Thymus (tissue), 11 donors: ENCODE data around the gene GOLIM4. TPM values are rescaled to one million over a fixed set of nuclear protein-coding genes. Genes with fewer than 3 reads are reported as not detected.

Experiments used
- DNase-seq, 9 donors: peaks; one replicate each; pipeline ENCODE4 v3.0.0-alpha.2; 2013; ENCODE audit warnings: low spot score in 9 of 9, low read depth in 6 of 9, missing footprints in 1 of 9
- H3K27ac ChIP-seq, 2 donors: one replicate each; pipeline ENCODE4 v1.5.1; 2013; ENCODE audit warnings: control low read depth in 1 of 2, low read depth in 1 of 2, low read length in 1 of 2, mild to moderate bottlenecking in 1 of 2, moderate library complexity in 1 of 2
- H3K27me3 ChIP-seq, 2 donors: one replicate each; pipeline ENCODE4 v1.5.1; 2013; ENCODE audit warnings: low read length in 1 of 2; ENCODE audit not compliant: control insufficient read depth in 2 of 2, insufficient read depth in 1 of 2
- H3K36me3 ChIP-seq, 2 donors: one replicate each; pipeline ENCODE4 v1.5.1; 2013; ENCODE audit warnings: low read length in 1 of 2, mild to moderate bottlenecking in 1 of 2, moderate library complexity in 1 of 2; ENCODE audit not compliant: control insufficient read depth in 2 of 2, insufficient read depth in 2 of 2
- H3K4me1 ChIP-seq, 2 donors: one replicate each; pipeline ENCODE4 v1.5.1; 2013; ENCODE audit warnings: low read length in 2 of 2; ENCODE audit not compliant: control insufficient read depth in 2 of 2, insufficient read depth in 2 of 2
- H3K4me3 ChIP-seq, 2 donors: one replicate each; pipeline ENCODE4 v1.5.1; 2013; ENCODE audit warnings: low read length in 2 of 2, control low read depth in 1 of 2, mild to moderate bottlenecking in 1 of 2
- H3K9me3 ChIP-seq, 2 donors: one replicate each; pipeline ENCODE4 v1.5.1; 2013; ENCODE audit warnings: low read length in 1 of 2, mild to moderate bottlenecking in 1 of 2; ENCODE audit not compliant: control insufficient read depth in 2 of 2, insufficient read depth in 1 of 2
- WGBS: extraction: QIAGEN DNeasy Blood & Tissue Kit; methylation state at CpG from one replicate; pipeline ENCODE4 v1.1.7; 2013; 5-methylcytosine and 5-hydroxymethylcytosine counted together
- polyA plus RNA-seq: library from polyadenylated mRNA; stranded (reverse); fragments of 200-250 nt; gene quantifications from one replicate; pipeline ENCODE4 v1.2.3, GENCODE V29; 2013
- total RNA-seq: library from RNA; stranded (reverse); fragments of 120-200 nt; gene quantifications from one replicate; pipeline ENCODE4 v1.2.4, GENCODE V29; 2013
- donor health status: healthy.

Gene GOLIM4
- total and polyA plus RNA-seq, 2 donors, result 8.4 to 8.8 TPM

- Histone ChIP-seq H3K4me1 (no peaks in the 10 kb centered on the region), H3K4me3 (no peak overlapping the region), H3K27me3 (no peaks in the 10 kb centered on the region), H3K27ac (no peak overlapping the region), H3K36me3 (no peaks in the 10 kb centered on the region), H3K9me3 (no peaks in the 10 kb centered on the region)
- DNase-seq, result no peak
- WGBS, result 85% methylated on average over 4 of the region's 4 CpGs
Measured at GRCh38 chr3:168102735-168103410, 7.1 kb upstream of the GOLIM4 start.

- Histone ChIP-seq H3K9me3 (no peaks in the 10 kb centered on the region), H3K27me3 (peaks cover 0 to 3% of the 10 kb centered on the region in 2 donors), H3K27ac (no peak overlapping the region), H3K36me3 (no peaks in the 10 kb centered on the region), H3K4me1 (peaks cover 0 to 4% of the 10 kb centered on the region in 2 donors), H3K4me3 (no peak overlapping the region)
- WGBS, result 83% methylated on average over 3 of the region's 3 CpGs
- no peak for DNase-seq
Measured at GRCh38 chr3:168100777-168101492, 5.2 kb upstream of the GOLIM4 start.

- Histone ChIP-seq H3K36me3 (no peaks in the 10 kb centered on the region), H3K27ac (no peak overlapping the region), H3K4me1 (peaks cover 0 to 16% of the 10 kb centered on the region in 2 donors), H3K9me3 (no peaks in the 10 kb centered on the region), H3K27me3 (peaks cover 0 to 14% of the 10 kb centered on the region in 2 donors), H3K4me3 (no peak overlapping the region)
- DNase-seq, result no peak
Measured at GRCh38 chr3:168097381-168097780, 1.7 kb upstream of the GOLIM4 start.

- Histone ChIP-seq H3K27ac (peak overlapping the region in 1 of 2 donors; percentile 55), H3K27me3 (peaks cover 0 to 14% of the 10 kb centered on the region in 2 donors), H3K36me3 (no peaks in the 10 kb centered on the region), H3K4me3 (peak overlapping the region; percentile 61 to 64), H3K9me3 (no peaks in the 10 kb centered on the region), H3K4me1 (peaks cover 0 to 16% of the 10 kb centered on the region in 2 donors)
- DNase-seq, result peak in 5 of 9 donors; percentile 22 to 64 (median 41)
- WGBS, result under 1% methylated on average over 17 of the region's 17 CpGs
Measured at GRCh38 chr3:168096210-168096652, 507 bp upstream of the GOLIM4 start.

GRCh38 chr3:168094877-168095610 lies 680 bp downstream of the GOLIM4 start:
- WGBS, result under 1% methylated on average over 70 of the region's 70 CpGs
- peaks cover 0 to 14% of the 10 kb centered on the region in 2 donors for H3K27me3 ChIP-seq
- peak overlapping the region; percentile 68 to 81 for H3K27ac ChIP-seq
- H3K4me1 ChIP-seq, result peaks cover 0 to 16% of the 10 kb centered on the region in 2 donors
- H3K9me3 ChIP-seq, result no peaks in the 10 kb centered on the region
- H3K36me3 ChIP-seq, result no peaks in the 10 kb centered on the region
- DNase-seq, result peak in 8 of 9 donors; percentile 11 to 74 (median 42)
- H3K4me3 ChIP-seq, result peak overlapping the region; percentile 61 to 64

- Histone ChIP-seq H3K27me3 (peaks cover 0 to 14% of the 10 kb centered on the region in 2 donors), H3K27ac (no peak overlapping the region), H3K4me1 (peaks cover 0 to 16% of the 10 kb centered on the region in 2 donors), H3K9me3 (no peaks in the 10 kb centered on the region), H3K4me3 (peak overlapping the region; percentile 61 to 64), H3K36me3 (no peaks in the 10 kb centered on the region)
- under 1% methylated on average over 9 of the region's 9 CpGs for WGBS
- no peak for DNase-seq
Measured at GRCh38 chr3:168094580-168094876, 1.2 kb downstream of the GOLIM4 start.

- Histone ChIP-seq H3K4me1 (peaks cover 0 to 16% of the 10 kb centered on the region in 2 donors), H3K4me3 (no peak overlapping the region), H3K36me3 (no peaks in the 10 kb centered on the region), H3K27ac (no peak overlapping the region), H3K27me3 (peaks cover 0 to 14% of the 10 kb centered on the region in 2 donors), H3K9me3 (no peaks in the 10 kb centered on the region)
- DNase-seq, result no peak
- 83% methylated on average over 3 of the region's 3 CpGs for WGBS
Measured at GRCh38 chr3:168093790-168094189, 1.9 kb downstream of the GOLIM4 start.

- no peaks in the 10 kb centered on the region for H3K36me3 ChIP-seq
Measured at GRCh38 chr3:168093229-168093628, 2.5 kb downstream of the GOLIM4 start.

GRCh38 chr3:168091941-168092340 lies 3.8 kb downstream of the GOLIM4 start:
- peaks cover 0 to 14% of the 10 kb centered on the region in 2 donors for H3K27me3 ChIP-seq
- H3K4me1 ChIP-seq, result peaks cover 0 to 18% of the 10 kb centered on the region in 2 donors
- H3K27ac ChIP-seq, result no peak overlapping the region
- H3K4me3 ChIP-seq, result no peak overlapping the region
- no peak for DNase-seq
- no peaks in the 10 kb centered on the region for H3K9me3 ChIP-seq
- no peaks in the 10 kb centered on the region for H3K36me3 ChIP-seq

More at GRCh38 chr3:168093229-168093628, 2.5 kb downstream of the GOLIM4 start:
- peaks cover 0 to 14% of the 10 kb centered on the region in 2 donors for H3K27me3 ChIP-seq
- DNase-seq, result no peak
- H3K4me1 ChIP-seq, result peaks cover 0 to 18% of the 10 kb centered on the region in 2 donors
- H3K4me3 ChIP-seq, result no peak overlapping the region
- no peak overlapping the region for H3K27ac ChIP-seq
- no peaks in the 10 kb centered on the region for H3K9me3 ChIP-seq
- over 99% methylated on average over 2 of the region's 2 CpGs for WGBS
